OCI-LY3 (cell line): ENCODE data around the gene C1orf87.

Source experiments
- EZH2phosphoT487 ChIP-seq: fragments of 200-600 bp; shearing (Covaris generic); IDR thresholded peaks from 2 replicates; pipeline ENCODE4 v1.6.1; 2018; ENCODE audit warnings: antibody characterized with exemption, mixed run types, low read depth
- TF ChIP-seq, protein P1 (sequence below): fragments of 200-600, 300-600 bp; sonication (generic); IDR thresholded peaks from 2 replicates; pipeline ENCODE4 v1.5.1; 2014; ENCODE audit warnings: antibody characterized with exemption, low read length, low read depth

DNA sequence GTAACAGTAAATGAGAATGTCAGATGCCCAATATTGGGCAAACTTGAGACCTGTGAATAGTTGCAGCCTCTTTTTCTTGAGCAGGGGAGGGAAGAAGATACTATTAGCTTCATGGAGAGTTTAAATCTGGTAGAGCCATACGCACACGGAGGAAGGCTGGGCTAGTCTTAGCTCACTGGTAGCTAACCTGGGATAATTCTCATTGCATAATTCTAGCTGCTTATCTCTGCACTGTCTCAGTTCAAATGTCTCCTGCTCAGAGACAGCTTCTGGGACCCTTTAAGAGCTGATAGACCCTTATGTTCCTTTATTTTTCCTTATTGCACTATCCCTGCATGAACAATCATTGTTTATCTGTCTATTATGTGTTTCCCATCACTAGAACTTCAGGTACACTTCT lies 8.4 kb downstream of the C1orf87 start:
- TF ChIP-seq, protein P1, sequence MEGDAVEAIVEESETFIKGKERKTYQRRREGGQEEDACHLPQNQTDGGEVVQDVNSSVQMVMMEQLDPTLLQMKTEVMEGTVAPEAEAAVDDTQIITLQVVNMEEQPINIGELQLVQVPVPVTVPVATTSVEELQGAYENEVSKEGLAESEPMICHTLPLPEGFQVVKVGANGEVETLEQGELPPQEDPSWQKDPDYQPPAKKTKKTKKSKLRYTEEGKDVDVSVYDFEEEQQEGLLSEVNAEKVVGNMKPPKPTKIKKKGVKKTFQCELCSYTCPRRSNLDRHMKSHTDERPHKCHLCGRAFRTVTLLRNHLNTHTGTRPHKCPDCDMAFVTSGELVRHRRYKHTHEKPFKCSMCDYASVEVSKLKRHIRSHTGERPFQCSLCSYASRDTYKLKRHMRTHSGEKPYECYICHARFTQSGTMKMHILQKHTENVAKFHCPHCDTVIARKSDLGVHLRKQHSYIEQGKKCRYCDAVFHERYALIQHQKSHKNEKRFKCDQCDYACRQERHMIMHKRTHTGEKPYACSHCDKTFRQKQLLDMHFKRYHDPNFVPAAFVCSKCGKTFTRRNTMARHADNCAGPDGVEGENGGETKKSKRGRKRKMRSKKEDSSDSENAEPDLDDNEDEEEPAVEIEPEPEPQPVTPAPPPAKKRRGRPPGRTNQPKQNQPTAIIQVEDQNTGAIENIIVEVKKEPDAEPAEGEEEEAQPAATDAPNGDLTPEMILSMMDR, result no peak
- no peak for TF ChIP-seq EZH2phosphoT487
